Retinal pigment epithelial cell (primary cell): ENCODE data around the gene SLC7A14.

Experiments used
- DNase-seq: peaks from one replicate; pipeline ENCODE4 v3.0.0-alpha.2; 2010; ENCODE audit warnings: low read depth
- H3K4me3 ChIP-seq: 2 replicates; pipeline ENCODE4 v1.5.1; 2011; ENCODE audit warnings: mild to moderate bottlenecking, low read length, control low read depth, moderate library complexity
- CTCF ChIP-seq: conservative IDR thresholded peaks from 2 replicates; pipeline ENCODE4 v1.5.1; 2011; ENCODE audit warnings: low read depth, low read length, control low read depth, inconsistent platforms

SLC7A14 gene

GRCh38 chr3:170458285-170458684 is 127.6 kb downstream of the SLC7A14 start:
- DNase-seq = no peak
- H3K4me3 ChIP-seq = no peak overlapping the region
- TF ChIP-seq CTCF = no peak

DNA sequence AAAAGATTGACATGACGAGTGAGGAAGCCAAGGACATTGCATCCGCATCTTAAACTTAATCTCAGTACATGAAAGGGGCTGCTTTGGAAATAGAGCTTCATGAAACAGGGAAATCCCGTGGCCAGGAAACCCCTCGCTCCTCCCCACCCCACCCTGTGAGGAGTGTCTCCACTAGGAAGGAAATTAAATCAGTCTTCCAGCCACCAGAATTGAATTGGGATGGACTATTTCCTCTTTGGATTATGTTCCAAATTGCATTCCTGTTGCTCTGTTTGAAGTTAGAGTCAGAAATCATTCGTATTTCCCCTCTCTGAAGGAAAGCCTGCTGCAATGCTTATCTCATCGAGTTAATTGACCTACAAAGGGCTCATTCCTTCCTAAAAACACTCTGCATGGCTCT is 131.4 kb downstream of the SLC7A14 start:
- no peak for TF ChIP-seq CTCF
- DNase-seq = no peak
- no peak overlapping the region for H3K4me3 ChIP-seq

DNA sequence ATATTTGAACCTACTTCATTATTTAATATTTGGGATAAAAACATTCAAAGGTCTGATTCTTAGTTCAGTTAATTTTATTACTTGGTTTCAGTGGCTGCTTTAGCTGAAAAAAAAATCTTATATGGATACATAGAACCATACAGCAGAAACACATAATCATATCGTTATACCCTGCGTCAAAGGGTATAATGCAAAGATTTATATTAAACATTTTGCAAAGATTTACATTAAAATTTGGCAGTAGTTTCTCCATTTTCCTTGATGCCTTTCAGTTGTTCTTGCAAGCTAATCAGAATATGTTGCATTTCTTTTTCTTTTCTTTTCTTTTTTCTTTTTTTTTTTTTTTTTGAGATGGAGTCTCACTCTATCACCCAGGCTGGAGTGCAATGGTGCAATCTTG is 135.8 kb downstream of the SLC7A14 start:
- H3K4me3 ChIP-seq = no peak overlapping the region
- no peak for DNase-seq
- no peak for TF ChIP-seq CTCF

DNA sequence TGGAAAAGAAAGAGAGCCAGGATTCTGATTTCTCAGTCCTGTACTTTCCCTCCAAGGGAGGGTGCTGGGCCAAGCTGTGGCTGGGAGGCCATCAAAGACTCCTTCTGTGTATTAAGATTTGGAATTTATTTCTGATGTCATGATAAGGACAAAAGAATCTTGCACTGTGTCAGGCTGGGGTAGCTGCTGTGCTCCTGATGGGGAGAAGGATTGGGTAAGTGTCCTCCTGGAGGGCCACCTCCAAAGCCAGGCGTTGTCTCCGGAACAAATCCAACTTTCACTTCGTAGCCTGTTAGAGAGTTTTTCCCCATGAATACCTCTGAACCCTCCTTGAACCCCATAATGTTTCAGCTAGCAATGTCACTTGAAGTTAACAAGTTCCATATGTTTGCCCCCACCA is 137.3 kb downstream of the SLC7A14 start:
- DNase-seq = no peak
- no peak overlapping the region for H3K4me3 ChIP-seq
- no peak for TF ChIP-seq CTCF

GRCh38 chr3:170443457-170443856 is 142.4 kb downstream of the SLC7A14 start:
- H3K4me3 ChIP-seq = no peak overlapping the region
- no peak for DNase-seq
- TF ChIP-seq CTCF = no peak

DNA sequence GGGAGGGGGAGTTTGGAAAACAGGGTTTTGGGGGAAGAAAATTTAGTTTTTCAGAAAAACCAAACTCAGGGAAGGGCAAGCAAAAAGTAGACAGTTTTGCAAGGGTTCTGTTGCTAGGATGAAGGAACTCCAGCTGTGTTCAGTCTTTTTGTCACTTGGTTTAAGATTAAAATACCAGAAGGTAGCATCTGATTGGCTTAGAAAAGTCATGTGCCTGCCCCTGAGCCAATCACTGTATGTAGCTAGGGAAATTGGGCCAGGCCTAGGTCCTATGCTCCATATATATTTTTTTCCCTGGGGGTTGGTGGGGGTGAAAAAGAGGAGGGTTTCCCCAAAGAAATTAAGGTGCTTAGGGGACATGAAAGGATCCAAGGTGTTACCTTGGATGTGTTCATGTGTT is 142.9 kb downstream of the SLC7A14 start:
- no peak for DNase-seq
- H3K4me3 ChIP-seq = no peak overlapping the region
- no peak for TF ChIP-seq CTCF

GRCh38 chr3:170441412-170441811 is 144.5 kb downstream of the SLC7A14 start:
- DNase-seq = no peak
- TF ChIP-seq CTCF = no peak

More at GRCh38 chr3:170441412-170441811, 144.5 kb downstream of the SLC7A14 start:
- no peak overlapping the region for H3K4me3 ChIP-seq
